OCI-LY1 (cell line): Measurements from ENCODE around the gene ZFP64.

Experiments used
- EZH2 ChIP-seq: fragments of 200-600 bp; sonication (generic), shearing (Covaris generic); IDR thresholded peaks from 2 replicates; pipeline ENCODE4 v1.8.0; 2017; ENCODE audit warnings: borderline replicate concordance, mixed run types, mild to moderate bottlenecking, antibody characterized with exemption, low read length, moderate library complexity, mixed read lengths
- TF ChIP-seq, protein P1 (sequence below): fragments of 200-600 bp; sonication (generic), shearing (Covaris generic); IDR thresholded peaks from 2 replicates; pipeline ENCODE4 v1.5.1; 2017; ENCODE audit warnings: mild to moderate bottlenecking, antibody characterized with exemption, low read length, moderate library complexity, mixed read lengths

- TF ChIP-seq, protein P1, sequence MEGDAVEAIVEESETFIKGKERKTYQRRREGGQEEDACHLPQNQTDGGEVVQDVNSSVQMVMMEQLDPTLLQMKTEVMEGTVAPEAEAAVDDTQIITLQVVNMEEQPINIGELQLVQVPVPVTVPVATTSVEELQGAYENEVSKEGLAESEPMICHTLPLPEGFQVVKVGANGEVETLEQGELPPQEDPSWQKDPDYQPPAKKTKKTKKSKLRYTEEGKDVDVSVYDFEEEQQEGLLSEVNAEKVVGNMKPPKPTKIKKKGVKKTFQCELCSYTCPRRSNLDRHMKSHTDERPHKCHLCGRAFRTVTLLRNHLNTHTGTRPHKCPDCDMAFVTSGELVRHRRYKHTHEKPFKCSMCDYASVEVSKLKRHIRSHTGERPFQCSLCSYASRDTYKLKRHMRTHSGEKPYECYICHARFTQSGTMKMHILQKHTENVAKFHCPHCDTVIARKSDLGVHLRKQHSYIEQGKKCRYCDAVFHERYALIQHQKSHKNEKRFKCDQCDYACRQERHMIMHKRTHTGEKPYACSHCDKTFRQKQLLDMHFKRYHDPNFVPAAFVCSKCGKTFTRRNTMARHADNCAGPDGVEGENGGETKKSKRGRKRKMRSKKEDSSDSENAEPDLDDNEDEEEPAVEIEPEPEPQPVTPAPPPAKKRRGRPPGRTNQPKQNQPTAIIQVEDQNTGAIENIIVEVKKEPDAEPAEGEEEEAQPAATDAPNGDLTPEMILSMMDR: no peak
- no peak for TF ChIP-seq EZH2
Observed at GRCh38 chr20:52110456-52110855, 81.1 kb downstream of the ZFP64 start.
